BE2C (cell line): Measurements from ENCODE around the gene KCNN4.

Experiments used
- DNase-seq: peaks from one replicate; pipeline ENCODE4 v3.0.0-alpha.2; 2020
- H3K27me3 ChIP-seq: fragments of 250-450 bp; sonication (Bioruptor Pico); 2 replicates; pipeline ENCODE4 v1.5.1; 2020; ENCODE audit warnings: mild to moderate bottlenecking
- H3K36me3 ChIP-seq: fragments of 250-450 bp; sonication (Bioruptor Pico); 2 replicates; pipeline ENCODE4 v1.5.1; 2020; ENCODE audit warnings: mild to moderate bottlenecking
- H3K4me1 ChIP-seq: fragments of 250-450 bp; sonication (Bioruptor Pico); 2 replicates; pipeline ENCODE4 v1.5.1; 2020
- H3K4me3 ChIP-seq: 2 replicates; pipeline ENCODE4 v1.5.1; 2011; ENCODE audit warnings: low read depth, low read length
- H3K9me3 ChIP-seq: fragments of 250-450 bp; sonication (Bioruptor Pico); 2 replicates; pipeline ENCODE4 v1.5.1; 2020
- TF ChIP-seq, protein P1 (sequence below): IDR thresholded peaks from 2 replicates; pipeline ENCODE4 v1.5.1; 2012; ENCODE audit warnings: mild to moderate bottlenecking, low read depth, low read length

Gene KCNN4

DNA sequence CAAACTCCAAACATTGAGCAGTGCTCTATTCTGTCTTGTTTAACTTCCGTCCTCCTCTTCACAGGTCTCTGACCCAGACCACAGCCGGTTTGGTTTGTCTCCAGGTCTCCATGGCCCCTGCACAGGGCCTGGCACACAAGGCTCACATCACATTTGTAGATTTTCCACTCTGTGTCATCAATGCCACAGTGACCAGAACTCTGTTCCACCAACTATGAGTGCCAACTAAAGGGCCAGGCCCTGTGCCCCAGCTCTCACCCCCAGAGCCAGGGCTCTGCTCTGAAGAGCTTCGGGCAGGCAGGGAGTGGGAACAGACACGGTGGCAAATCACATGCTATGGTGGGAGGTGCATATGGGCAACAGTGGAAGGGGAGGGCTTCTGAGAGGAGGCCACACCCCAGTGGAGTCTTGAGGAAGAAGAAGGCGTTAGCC, 42.0 kb downstream of the KCNN4 start:
- H3K27me3 ChIP-seq: no peaks in the 10 kb centered on the region
- no peak overlapping the region for H3K4me3 ChIP-seq
- H3K9me3 ChIP-seq: no peaks in the 10 kb centered on the region
- DNase-seq: no peak
- no peaks in the 10 kb centered on the region for H3K4me1 ChIP-seq
- TF ChIP-seq, protein P1, sequence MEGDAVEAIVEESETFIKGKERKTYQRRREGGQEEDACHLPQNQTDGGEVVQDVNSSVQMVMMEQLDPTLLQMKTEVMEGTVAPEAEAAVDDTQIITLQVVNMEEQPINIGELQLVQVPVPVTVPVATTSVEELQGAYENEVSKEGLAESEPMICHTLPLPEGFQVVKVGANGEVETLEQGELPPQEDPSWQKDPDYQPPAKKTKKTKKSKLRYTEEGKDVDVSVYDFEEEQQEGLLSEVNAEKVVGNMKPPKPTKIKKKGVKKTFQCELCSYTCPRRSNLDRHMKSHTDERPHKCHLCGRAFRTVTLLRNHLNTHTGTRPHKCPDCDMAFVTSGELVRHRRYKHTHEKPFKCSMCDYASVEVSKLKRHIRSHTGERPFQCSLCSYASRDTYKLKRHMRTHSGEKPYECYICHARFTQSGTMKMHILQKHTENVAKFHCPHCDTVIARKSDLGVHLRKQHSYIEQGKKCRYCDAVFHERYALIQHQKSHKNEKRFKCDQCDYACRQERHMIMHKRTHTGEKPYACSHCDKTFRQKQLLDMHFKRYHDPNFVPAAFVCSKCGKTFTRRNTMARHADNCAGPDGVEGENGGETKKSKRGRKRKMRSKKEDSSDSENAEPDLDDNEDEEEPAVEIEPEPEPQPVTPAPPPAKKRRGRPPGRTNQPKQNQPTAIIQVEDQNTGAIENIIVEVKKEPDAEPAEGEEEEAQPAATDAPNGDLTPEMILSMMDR: no peak
- peaks cover 55% of the 10 kb centered on the region for H3K36me3 ChIP-seq

DNA sequence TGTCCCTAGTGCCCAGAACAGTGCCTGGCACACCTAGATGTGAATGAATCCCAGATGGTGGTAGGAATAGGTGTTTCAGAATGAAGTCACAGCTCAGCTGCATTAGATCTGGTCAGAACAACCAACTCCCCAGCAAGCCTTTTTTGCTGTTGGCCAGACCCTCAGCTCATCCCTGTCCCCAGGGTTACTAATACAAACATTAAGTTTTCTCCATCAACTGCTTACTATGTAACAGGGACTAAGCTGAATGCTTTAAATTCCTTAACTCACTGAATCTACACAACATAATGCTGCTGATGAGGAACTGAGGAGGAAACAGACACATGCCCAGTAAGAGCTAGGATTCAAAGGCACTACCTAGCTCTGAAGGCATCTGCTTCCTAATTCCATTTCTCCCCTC, 44.8 kb downstream of the KCNN4 start:
- DNase-seq: no peak
- TF ChIP-seq, protein P1: no peak
- Histone ChIP-seq H3K4me1 (no peaks in the 10 kb centered on the region), H3K36me3 (peaks cover 38% of the 10 kb centered on the region), H3K27me3 (no peaks in the 10 kb centered on the region), H3K9me3 (no peaks in the 10 kb centered on the region), H3K4me3 (no peak overlapping the region)

DNA sequence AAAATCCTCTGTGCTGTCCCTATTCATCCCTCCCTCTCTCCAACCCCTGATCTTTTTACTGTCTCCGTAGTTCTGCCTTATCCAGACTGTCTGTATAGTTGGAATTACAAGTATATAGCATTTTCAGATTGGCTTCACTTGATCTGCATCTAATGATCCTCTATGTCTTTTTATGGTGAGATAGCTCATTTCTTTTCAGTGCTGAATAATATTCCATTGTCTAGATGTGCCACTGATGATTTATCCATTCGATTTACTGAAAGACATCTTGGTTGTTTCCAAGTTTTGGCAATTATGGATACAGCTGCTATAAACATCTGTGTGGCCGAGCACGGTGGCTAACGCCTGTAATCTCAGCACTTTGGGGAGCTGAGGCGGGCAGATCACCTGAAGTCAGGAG, 45.8 kb downstream of the KCNN4 start:
- peaks cover 34% of the 10 kb centered on the region for H3K36me3 ChIP-seq
- H3K4me1 ChIP-seq: no peaks in the 10 kb centered on the region
- no peak for DNase-seq
- H3K27me3 ChIP-seq: no peaks in the 10 kb centered on the region
- H3K9me3 ChIP-seq: no peaks in the 10 kb centered on the region
- TF ChIP-seq, protein P1: no peak
- no peak overlapping the region for H3K4me3 ChIP-seq

DNA sequence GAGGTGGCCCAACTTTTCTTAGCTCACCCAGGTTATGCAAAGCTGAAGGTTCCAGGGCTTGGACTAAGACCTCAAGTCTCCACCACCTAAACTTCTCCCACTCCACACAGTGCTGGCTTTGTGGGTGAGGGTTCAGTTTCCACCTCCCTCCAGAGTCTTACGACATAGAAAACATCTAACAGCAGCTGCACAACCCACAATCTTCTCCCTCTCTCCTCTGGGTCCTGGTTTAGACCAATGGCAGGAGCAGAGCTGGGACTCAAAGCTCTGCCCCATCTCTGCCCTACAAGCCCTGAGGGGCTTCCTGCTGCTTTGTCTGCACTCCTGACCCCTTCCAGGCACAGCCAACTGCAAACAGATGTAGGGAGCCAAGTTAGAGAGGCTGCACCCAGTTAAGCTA, 48.9 kb downstream of the KCNN4 start:
- H3K36me3 ChIP-seq: peaks cover 17% of the 10 kb centered on the region
- DNase-seq: peak; percentile 50
- TF ChIP-seq, protein P1: no peak
- no peaks in the 10 kb centered on the region for H3K27me3 ChIP-seq
- no peak overlapping the region for H3K4me3 ChIP-seq
- no peaks in the 10 kb centered on the region for H3K4me1 ChIP-seq
- H3K9me3 ChIP-seq: no peaks in the 10 kb centered on the region

DNA sequence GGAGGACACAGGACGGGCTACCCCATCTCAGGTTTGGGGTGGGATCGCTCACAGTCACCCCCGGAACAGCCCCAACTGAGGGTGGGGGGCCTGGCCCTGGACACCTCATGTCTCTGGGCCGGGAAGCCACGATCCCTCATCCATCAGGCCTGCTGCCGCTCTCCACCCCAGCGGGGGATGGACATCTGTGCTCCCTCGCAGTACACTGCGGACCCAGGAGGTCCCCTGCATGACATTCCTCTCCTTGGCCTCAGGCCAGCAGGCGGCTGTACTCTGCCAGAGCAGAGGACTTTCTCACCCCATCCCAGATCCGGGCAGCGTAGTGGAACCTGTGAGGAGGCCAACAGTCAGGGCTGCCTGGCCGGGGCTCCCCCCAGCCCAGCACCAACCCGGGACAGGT, 49.4 kb downstream of the KCNN4 start:
- H3K36me3 ChIP-seq: peaks cover 15% of the 10 kb centered on the region
- H3K4me1 ChIP-seq: no peaks in the 10 kb centered on the region
- TF ChIP-seq, protein P1: no peak
- no peaks in the 10 kb centered on the region for H3K27me3 ChIP-seq
- no peak overlapping the region for H3K4me3 ChIP-seq
- no peaks in the 10 kb centered on the region for H3K9me3 ChIP-seq
- DNase-seq: peak; percentile 42

DNA sequence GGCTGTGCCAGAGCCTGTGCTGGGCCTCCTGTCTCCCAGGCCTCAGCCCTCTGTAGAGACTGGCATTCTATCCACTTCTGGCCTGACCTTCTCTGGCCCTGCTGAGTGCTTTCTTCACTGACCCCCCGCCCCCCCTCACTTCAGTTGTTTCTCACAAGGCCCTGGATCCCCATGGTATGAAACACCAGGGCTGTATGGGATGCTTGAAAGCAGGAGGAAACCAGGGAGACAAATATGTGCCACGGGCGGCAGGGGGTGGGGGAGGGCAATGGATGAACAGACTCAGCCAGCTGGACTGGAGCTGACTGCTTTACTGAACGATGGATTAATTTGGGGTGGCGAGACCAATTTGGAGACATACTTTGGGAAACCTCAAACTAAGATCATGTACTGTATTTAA, 50.9 kb downstream of the KCNN4 start:
- no peaks in the 10 kb centered on the region for H3K9me3 ChIP-seq
- no peak for DNase-seq
- no peaks in the 10 kb centered on the region for H3K27me3 ChIP-seq
- peaks cover 15% of the 10 kb centered on the region for H3K36me3 ChIP-seq
- H3K4me3 ChIP-seq: no peak overlapping the region
- TF ChIP-seq, protein P1: no peak
- no peaks in the 10 kb centered on the region for H3K4me1 ChIP-seq
